Activated naive CD8-positive, alpha-beta T cell treated with anti-CD3 and anti-CD28 coated beads for 36 hours (primary cell): ENCODE results near the gene DCAKD. TPM values are rescaled to one million over a fixed set of nuclear protein-coding genes. Genes with fewer than 3 reads are reported as not detected.

Experiments
- DNase-seq: peaks from one replicate; pipeline ENCODE4 v3.0.0; 2021
- H3K27ac Mint-ChIP-seq: one replicate; pipeline ENCODE4 v1.8.0; 2022; ENCODE audit warnings: mild to moderate bottlenecking, moderate library complexity, mixed read lengths
- H3K27me3 Mint-ChIP-seq: one replicate; pipeline ENCODE4 v1.8.0; 2022; ENCODE audit warnings: mild to moderate bottlenecking, mixed read lengths
- H3K36me3 Mint-ChIP-seq: one replicate; pipeline ENCODE4 v1.8.0; 2021; ENCODE audit warnings: mild to moderate bottlenecking, mixed read lengths
- H3K4me1 Mint-ChIP-seq: one replicate; pipeline ENCODE4 v1.8.0; 2021; ENCODE audit warnings: mixed read lengths
- H3K4me3 Mint-ChIP-seq: one replicate; pipeline ENCODE4 v1.8.0; 2022; ENCODE audit warnings: mild to moderate bottlenecking, moderate library complexity, mixed read lengths
- H3K9me3 Mint-ChIP-seq: one replicate; pipeline ENCODE4 v1.8.0; 2022; ENCODE audit warnings: mixed read lengths
- total RNA-seq, 2 experiments: library from RNA; stranded (reverse); gene quantifications; one replicate each; pipeline ENCODE4 v1.2.3, GENCODE V29; 2021

The DCAKD gene
- total RNA-seq, 2 experiments from 2014 or later = 29.0 to 31.4 TPM

GRCh38 chr17:45029096-45029495 lies 22.3 kb downstream of the DCAKD start:
- no peak for DNase-seq
- no peaks in the 10 kb centered on the region for H3K27me3 Mint-ChIP-seq
- H3K4me3 Mint-ChIP-seq = no peak overlapping the region
- no peak overlapping the region for H3K27ac Mint-ChIP-seq
- H3K9me3 Mint-ChIP-seq = no peaks in the 10 kb centered on the region
- peaks cover 6% of the 10 kb centered on the region for H3K4me1 Mint-ChIP-seq
- peaks cover 7% of the 10 kb centered on the region for H3K36me3 Mint-ChIP-seq

- Mint-ChIP-seq H3K4me3 (no peak overlapping the region), H3K27ac (no peak overlapping the region), H3K9me3 (no peaks in the 10 kb centered on the region), H3K27me3 (peaks cover 35% of the 10 kb centered on the region), H3K4me1 (peaks cover 16% of the 10 kb centered on the region), H3K36me3 (peaks cover 2% of the 10 kb centered on the region)
- DNase-seq = no peak
Observed at GRCh38 chr17:45022655-45023339, 28.6 kb downstream of the DCAKD start.

GRCh38 chr17:45022288-45022648 lies 29.2 kb downstream of the DCAKD start:
- H3K36me3 Mint-ChIP-seq = peaks cover 2% of the 10 kb centered on the region
- H3K9me3 Mint-ChIP-seq = no peaks in the 10 kb centered on the region
- no peak overlapping the region for H3K27ac Mint-ChIP-seq
- peaks cover 16% of the 10 kb centered on the region for H3K4me1 Mint-ChIP-seq
- no peak for DNase-seq
- peaks cover 37% of the 10 kb centered on the region for H3K27me3 Mint-ChIP-seq
- H3K4me3 Mint-ChIP-seq = no peak overlapping the region

GRCh38 chr17:45021607-45022287 lies 29.7 kb downstream of the DCAKD start:
- Mint-ChIP-seq H3K27me3 (peaks cover 40% of the 10 kb centered on the region), H3K36me3 (peaks cover 2% of the 10 kb centered on the region), H3K4me1 (peaks cover 16% of the 10 kb centered on the region), H3K27ac (no peak overlapping the region), H3K9me3 (no peaks in the 10 kb centered on the region), H3K4me3 (no peak overlapping the region)
- DNase-seq = peak; percentile 80

- H3K27ac Mint-ChIP-seq = no peak overlapping the region
- H3K4me3 Mint-ChIP-seq = no peak overlapping the region
Observed at GRCh38 chr17:45020354-45021138, 30.9 kb downstream of the DCAKD start.

GRCh38 chr17:45018848-45019711 lies 32.4 kb downstream of the DCAKD start:
- peak overlapping the region; percentile 83 for H3K27ac Mint-ChIP-seq
- no peaks in the 10 kb centered on the region for H3K9me3 Mint-ChIP-seq
- peaks cover 53% of the 10 kb centered on the region for H3K27me3 Mint-ChIP-seq
- DNase-seq = peak; percentile 64
- peaks cover 16% of the 10 kb centered on the region for H3K4me1 Mint-ChIP-seq
- H3K4me3 Mint-ChIP-seq = peak overlapping the region; percentile 91
- H3K36me3 Mint-ChIP-seq = peaks cover 2% of the 10 kb centered on the region

More at GRCh38 chr17:45020354-45021138, 30.9 kb downstream of the DCAKD start:
- Mint-ChIP-seq H3K4me1 (peaks cover 16% of the 10 kb centered on the region), H3K36me3 (peaks cover 2% of the 10 kb centered on the region), H3K9me3 (no peaks in the 10 kb centered on the region), H3K27me3 (peaks cover 48% of the 10 kb centered on the region)
- DNase-seq = no peak

DNA sequence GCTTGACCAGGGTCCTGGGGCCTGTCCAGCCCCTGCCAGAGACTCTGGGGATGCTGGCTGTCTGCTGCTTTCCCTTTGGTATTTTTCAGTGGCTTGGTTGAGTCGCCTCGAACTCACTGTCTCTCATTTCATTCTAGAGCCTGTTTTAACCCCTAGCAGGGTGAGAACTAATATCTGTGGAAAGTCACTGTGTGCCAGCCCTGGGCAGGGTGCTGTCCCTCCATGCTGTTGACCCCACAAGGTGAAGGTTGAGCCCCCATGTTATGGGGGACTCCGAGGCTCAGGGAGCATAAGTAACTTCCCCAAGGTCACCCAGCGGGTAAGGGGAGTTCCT lies 33.0 kb downstream of the DCAKD start:
- Mint-ChIP-seq H3K27me3 (peaks cover 53% of the 10 kb centered on the region), H3K36me3 (peaks cover 2% of the 10 kb centered on the region), H3K4me3 (peak overlapping the region; percentile 91), H3K4me1 (peaks cover 16% of the 10 kb centered on the region), H3K27ac (peak overlapping the region; percentile 83), H3K9me3 (no peaks in the 10 kb centered on the region)
- DNase-seq = peak; percentile 32

DNA sequence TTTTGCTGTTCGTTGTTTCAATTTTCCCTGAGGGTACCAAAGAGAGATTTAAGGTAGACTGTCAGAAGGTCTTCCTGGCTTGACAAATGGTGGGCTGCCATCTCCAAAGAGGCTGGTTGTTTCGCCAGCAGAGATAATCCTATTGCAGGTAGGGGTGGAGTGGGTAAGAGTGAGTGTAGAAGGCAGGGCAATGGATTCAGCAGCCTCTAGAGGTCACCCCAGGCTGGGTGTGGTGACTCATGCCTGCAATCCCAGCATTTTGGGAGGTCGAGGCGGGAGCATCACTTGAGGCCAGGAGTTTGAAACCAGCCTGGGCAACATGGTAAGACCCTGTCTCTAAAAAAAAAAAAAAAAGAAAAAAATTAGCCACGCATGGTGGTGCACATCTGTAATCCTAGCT lies 34.6 kb downstream of the DCAKD start:
- Mint-ChIP-seq H3K27me3 (peaks cover 53% of the 10 kb centered on the region), H3K9me3 (no peaks in the 10 kb centered on the region), H3K27ac (no peak overlapping the region), H3K4me1 (peaks cover 16% of the 10 kb centered on the region), H3K4me3 (no peak overlapping the region), H3K36me3 (peaks cover 2% of the 10 kb centered on the region)
- DNase-seq = no peak

- Mint-ChIP-seq H3K4me1 (peaks cover 14% of the 10 kb centered on the region), H3K27me3 (peaks cover 48% of the 10 kb centered on the region), H3K36me3 (peaks cover 2% of the 10 kb centered on the region), H3K27ac (no peak overlapping the region), H3K9me3 (no peaks in the 10 kb centered on the region), H3K4me3 (no peak overlapping the region)
- no peak for DNase-seq
Observed at GRCh38 chr17:45016237-45016636, 35.2 kb downstream of the DCAKD start.

GRCh38 chr17:45013021-45013997 lies 38.1 kb downstream of the DCAKD start:
- no peak for DNase-seq
- Mint-ChIP-seq H3K27ac (no peak overlapping the region), H3K9me3 (no peaks in the 10 kb centered on the region), H3K36me3 (no peaks in the 10 kb centered on the region), H3K27me3 (peaks cover 24% of the 10 kb centered on the region), H3K4me1 (no peaks in the 10 kb centered on the region), H3K4me3 (no peak overlapping the region)

DNA sequence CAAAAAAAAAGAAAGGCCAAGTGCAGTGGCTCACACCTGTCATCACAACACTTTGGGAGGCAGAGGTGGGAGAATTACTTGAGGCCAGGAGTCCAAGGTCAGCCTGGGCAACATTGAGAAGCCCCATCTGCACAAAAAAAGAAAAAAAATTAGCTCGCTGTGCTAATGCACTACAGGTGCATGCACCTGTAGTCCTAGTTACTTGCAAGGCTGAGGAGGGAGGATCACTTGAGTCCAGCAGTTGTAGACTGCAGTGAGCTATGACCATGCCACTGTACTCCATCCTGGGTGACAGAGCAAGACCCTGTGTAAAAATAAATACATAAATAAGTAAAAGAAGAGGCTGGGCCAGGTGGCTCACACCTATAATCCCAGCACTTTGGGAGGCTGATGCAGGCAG lies 39.7 kb downstream of the DCAKD start:
- DNase-seq = no peak
- Mint-ChIP-seq H3K4me1 (no peaks in the 10 kb centered on the region), H3K4me3 (no peak overlapping the region), H3K9me3 (no peaks in the 10 kb centered on the region), H3K27me3 (peaks cover 20% of the 10 kb centered on the region), H3K27ac (no peak overlapping the region), H3K36me3 (no peaks in the 10 kb centered on the region)

DNA sequence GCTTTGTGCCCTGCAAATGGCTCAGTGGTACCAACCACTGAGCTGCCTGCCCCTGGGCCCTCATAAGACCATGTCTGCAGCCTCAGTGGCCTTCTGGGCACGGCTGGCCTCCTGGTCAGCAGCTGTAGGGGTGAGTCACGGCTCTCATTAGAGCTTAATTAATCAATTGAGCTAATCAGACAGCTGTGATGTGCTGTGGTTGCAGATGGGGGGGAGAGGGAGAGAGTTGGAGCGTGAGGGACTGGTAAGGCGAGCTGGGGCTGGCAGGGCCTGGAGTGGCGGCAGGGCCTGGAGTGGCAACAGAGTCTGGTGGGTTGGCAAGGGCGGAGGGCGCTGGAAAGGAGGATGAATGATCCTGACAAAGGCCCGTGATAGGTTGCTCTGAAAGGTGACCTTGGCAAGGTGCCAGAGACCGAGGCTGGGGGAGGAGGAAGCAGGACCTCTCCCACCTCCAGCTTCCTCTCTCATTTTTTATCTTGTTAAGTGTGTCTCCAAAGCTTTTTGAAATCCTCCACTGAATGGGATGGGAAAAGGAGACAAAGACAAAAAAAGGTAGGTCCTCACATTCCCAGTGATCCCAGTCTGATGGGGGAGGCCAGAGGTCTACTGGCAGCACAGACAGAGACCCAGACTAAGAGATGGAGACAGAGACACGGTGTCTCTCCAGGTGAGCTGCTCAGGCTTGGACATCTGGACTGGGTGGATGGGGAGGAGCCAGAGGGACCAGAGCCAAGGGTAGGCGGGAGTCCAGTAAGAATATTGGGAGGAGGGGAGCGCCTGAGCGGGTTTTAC lies 41.6 kb downstream of the DCAKD start:
- no peak overlapping the region for H3K4me3 Mint-ChIP-seq
- H3K36me3 Mint-ChIP-seq = no peaks in the 10 kb centered on the region
- no peak for DNase-seq
- H3K27ac Mint-ChIP-seq = no peak overlapping the region
- peaks cover 7% of the 10 kb centered on the region for H3K27me3 Mint-ChIP-seq
- no peaks in the 10 kb centered on the region for H3K9me3 Mint-ChIP-seq
- no peaks in the 10 kb centered on the region for H3K4me1 Mint-ChIP-seq

DNA sequence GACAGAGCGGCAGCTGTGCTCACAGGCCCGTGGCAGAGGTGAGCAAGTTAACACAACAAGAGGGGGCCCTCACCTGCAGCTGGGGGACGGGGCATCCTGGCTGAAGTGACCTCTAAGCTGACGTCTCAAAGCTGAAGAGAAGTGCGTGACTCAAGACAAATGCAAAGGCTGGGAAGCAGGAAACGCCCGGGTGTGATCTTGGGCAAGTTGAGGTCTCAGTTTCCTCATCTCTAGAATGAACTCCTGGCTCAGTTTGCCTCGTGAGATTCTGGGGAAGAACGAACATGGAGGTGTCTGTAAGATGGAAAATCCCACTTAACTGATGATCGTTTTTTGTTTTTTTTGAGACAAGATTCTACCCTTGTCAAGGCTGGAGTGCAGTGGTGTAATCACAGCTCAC lies 43.2 kb downstream of the DCAKD start:
- Mint-ChIP-seq H3K27me3 (peaks cover 7% of the 10 kb centered on the region), H3K9me3 (no peaks in the 10 kb centered on the region), H3K4me1 (no peaks in the 10 kb centered on the region), H3K27ac (no peak overlapping the region), H3K36me3 (no peaks in the 10 kb centered on the region), H3K4me3 (no peak overlapping the region)
- no peak for DNase-seq
